Ascending aorta (tissue), 2 donors: ENCODE results near the gene TACC3. TPM values are rescaled to one million over a fixed set of nuclear protein-coding genes. Genes with fewer than 3 reads are reported as not detected.
A peak's percentile ranks its signal among the peaks of the same experiment; 100 is the strongest.

ENCODE experiments used
- DNase-seq, 2 donors: peaks; one replicate each; pipeline ENCODE4 v3.0.0-alpha.2; 2019; ENCODE audit warnings: low spot score in 2 of 2
- H3K27ac ChIP-seq, 2 donors: fragments of 200-600 bp; sonication (generic); one replicate each; pipeline ENCODE4 v1.5.1; 2016 to 2017; ENCODE audit warnings: mild to moderate bottlenecking in 1 of 2
- H3K27me3 ChIP-seq: fragments of 200-600 bp; sonication (generic); one replicate; pipeline ENCODE4 v1.5.1; 2017
- H3K36me3 ChIP-seq, 2 donors: fragments of 200-600 bp; sonication (generic); one replicate each; pipeline ENCODE4 v1.5.1; 2016
- H3K4me1 ChIP-seq, 2 donors: fragments of 200-600 bp; sonication (generic); one replicate each; pipeline ENCODE4 v1.5.1; 2016 to 2017; ENCODE audit warnings: mild to moderate bottlenecking in 1 of 2
- H3K4me3 ChIP-seq, 2 donors: fragments of 200-600 bp; sonication (generic); one replicate each; pipeline ENCODE4 v1.5.1; 2016 to 2017; ENCODE audit warnings: mild to moderate bottlenecking in 1 of 2
- H3K9me3 ChIP-seq, 2 donors: fragments of 200-600 bp; sonication (generic); one replicate each; pipeline ENCODE4 v1.5.1; 2016
- intact Hi-C: fragments of 100-400 bp; cut with DNase I; formaldehyde crosslinking; loops from one replicate; pipeline ENCODE4 v1.15.1; 2023
- total RNA-seq: library from RNA; depleted of rRNA; stranded (reverse); fragments of >200 nt; gene quantifications from one replicate; pipeline ENCODE4 v1.1.0, GENCODE V29; 2016
- TF ChIP-seq, protein P1 (sequence below), 3 experiments: fragments of 200-600 bp in 2 of 3; fragments of 450-650 bp in 1 of 3; sonication (generic) in 2 of 3; IDR thresholded peaks; one replicate each; pipeline ENCODE4 v1.5.1; 2016 to 2019; ENCODE audit warnings: antibody characterized with exemption in 3 of 3, mild to moderate bottlenecking in 1 of 3, moderate library complexity in 1 of 3

TACC3 gene
- total RNA-seq, 1 donor from 2014 or later = 2.7 TPM

DNA sequence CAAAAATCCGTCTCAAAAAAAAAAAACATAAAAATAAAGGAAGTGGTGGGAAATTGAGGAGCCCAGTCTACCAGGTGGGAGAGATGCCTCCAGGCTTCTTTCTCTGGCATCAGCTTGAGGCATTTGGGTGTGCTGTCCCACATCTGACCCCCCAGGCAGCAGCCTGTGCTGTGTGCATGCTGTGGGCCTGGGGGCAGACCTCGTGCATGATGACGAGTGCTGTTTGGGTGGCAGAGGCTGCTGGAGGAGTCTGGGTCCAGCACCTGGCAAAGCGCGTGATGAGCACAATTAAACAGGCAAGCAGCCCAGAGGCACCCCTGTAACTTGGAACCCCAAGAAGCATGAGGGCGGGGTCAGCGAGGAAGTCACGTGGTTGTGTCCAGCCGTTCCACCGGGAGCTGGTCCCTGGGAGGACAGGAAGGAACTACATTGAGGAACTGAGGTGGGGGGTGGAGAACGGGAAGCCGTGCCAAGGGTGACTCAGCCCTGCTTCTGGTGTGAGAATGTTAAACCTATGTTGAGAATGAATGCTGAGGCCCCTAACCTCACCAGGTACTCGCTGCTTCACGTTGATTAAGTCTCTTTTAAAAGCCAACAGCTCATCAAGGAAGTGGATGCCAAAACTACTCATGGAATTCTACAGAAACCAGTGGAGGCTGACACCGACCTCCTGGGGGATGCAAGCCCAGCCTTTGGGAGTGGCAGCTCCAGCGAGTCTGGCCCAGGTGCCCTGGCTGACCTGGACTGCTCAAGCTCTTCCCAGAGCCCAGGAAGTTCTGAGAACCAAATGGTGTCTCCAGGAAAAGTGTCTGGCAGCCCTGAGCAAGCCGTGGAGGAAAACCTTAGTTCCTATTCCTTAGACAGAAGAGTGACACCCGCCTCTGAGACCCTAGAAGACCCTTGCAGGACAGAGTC is 6.1 kb downstream of the TACC3 start:
- Histone ChIP-seq H3K9me3 (no peaks in the 10 kb centered on the region), H3K4me1 (no peaks in the 10 kb centered on the region), H3K27ac (no peak overlapping the region), H3K4me3 (no peak overlapping the region), H3K27me3 (no peaks in the 10 kb centered on the region), H3K36me3 (peaks cover 0 to 8% of the 10 kb centered on the region in 2 donors)
- TF ChIP-seq, protein P1, sequence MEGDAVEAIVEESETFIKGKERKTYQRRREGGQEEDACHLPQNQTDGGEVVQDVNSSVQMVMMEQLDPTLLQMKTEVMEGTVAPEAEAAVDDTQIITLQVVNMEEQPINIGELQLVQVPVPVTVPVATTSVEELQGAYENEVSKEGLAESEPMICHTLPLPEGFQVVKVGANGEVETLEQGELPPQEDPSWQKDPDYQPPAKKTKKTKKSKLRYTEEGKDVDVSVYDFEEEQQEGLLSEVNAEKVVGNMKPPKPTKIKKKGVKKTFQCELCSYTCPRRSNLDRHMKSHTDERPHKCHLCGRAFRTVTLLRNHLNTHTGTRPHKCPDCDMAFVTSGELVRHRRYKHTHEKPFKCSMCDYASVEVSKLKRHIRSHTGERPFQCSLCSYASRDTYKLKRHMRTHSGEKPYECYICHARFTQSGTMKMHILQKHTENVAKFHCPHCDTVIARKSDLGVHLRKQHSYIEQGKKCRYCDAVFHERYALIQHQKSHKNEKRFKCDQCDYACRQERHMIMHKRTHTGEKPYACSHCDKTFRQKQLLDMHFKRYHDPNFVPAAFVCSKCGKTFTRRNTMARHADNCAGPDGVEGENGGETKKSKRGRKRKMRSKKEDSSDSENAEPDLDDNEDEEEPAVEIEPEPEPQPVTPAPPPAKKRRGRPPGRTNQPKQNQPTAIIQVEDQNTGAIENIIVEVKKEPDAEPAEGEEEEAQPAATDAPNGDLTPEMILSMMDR (IDR thresholded peaks at IDR 0.05) = no peak
- intact Hi-C loops = loop anchor here (10.0 kb wide), 1 partner anchor 687 kb away; the partner anchor contains the start of genes CFAP99 and ZFYVE28
- peak; percentile 34 to 78 for DNase-seq

DNA sequence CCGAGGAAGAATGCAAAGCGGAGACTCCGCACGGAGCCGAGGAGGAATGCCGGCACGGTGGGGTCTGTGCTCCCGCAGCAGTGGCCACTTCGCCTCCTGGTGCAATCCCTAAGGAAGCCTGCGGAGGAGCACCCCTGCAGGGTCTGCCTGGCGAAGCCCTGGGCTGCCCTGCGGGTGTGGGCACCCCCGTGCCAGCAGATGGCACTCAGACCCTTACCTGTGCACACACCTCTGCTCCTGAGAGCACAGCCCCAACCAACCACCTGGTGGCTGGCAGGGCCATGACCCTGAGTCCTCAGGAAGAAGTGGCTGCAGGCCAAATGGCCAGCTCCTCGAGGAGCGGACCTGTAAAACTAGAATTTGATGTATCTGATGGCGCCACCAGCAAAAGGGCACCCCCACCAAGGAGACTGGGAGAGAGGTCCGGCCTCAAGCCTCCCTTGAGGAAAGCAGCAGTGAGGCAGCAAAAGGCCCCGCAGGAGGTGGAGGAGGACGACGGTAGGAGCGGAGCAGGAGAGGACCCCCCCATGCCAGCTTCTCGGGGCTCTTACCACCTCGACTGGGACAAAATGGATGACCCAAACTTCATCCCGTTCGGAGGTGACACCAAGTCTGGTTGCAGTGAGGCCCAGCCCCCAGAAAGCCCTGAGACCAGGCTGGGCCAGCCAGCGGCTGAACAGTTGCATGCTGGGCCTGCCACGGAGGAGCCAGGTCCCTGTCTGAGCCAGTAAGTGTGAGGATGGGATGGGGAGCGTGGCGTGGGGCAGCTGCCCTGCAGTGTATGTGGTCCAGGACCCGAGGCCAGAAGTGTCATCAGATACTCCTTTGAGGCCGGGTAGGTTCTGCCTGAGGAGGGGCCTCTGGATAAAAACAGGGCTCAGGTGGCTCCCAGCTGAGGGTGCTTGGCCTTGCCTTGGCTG is 7.0 kb downstream of the TACC3 start:
- H3K9me3 ChIP-seq = no peaks in the 10 kb centered on the region
- no peaks in the 10 kb centered on the region for H3K4me1 ChIP-seq
- H3K27ac ChIP-seq = no peak overlapping the region
- no peak overlapping the region for H3K4me3 ChIP-seq
- TF ChIP-seq, protein P1 (IDR thresholded peaks at IDR 0.05) = no peak
- DNase-seq = no peak
- peaks cover 0 to 8% of the 10 kb centered on the region in 2 donors for H3K36me3 ChIP-seq
- intact Hi-C loops = loop anchor here (10.0 kb wide), 1 partner anchor 686 kb away; the partner anchor contains the start of genes CFAP99 and ZFYVE28
- no peaks in the 10 kb centered on the region for H3K27me3 ChIP-seq

DNA sequence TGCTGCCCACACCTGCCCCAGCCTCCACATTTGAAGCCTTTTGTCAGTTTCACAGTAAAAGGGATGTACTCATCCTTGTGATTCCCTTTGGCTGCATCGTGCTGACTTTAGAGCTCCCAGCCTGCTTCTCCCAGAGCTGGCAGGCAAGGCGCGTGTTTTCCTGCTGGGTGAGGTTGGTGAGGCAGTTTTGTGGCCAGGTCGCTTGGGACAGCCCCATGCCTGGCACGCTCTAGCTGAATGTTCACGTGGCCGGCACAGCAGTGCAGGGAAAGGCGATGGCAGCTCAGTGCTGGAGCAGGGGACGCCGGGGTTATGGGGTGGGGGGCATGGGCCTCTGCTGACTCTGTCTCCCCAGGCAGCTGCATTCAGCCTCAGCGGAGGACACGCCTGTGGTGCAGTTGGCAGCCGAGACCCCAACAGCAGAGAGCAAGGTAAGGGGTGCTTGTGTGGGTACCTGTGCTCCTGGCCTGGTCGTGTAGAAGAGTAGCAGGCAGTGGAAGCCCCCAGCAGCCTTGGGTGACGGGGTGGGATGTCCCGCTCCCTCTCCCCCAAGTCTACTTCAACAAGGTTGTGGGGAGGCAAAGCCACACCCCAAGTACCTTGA is 9.3 kb downstream of the TACC3 start:
- intact Hi-C loops = no loop called here
- no peaks in the 10 kb centered on the region for H3K4me1 ChIP-seq
- no peaks in the 10 kb centered on the region for H3K27me3 ChIP-seq
- no peak overlapping the region for H3K27ac ChIP-seq
- TF ChIP-seq, protein P1 (IDR thresholded peaks at IDR 0.05) = no peak
- no peak overlapping the region for H3K4me3 ChIP-seq
- H3K36me3 ChIP-seq = peaks cover 0 to 8% of the 10 kb centered on the region in 2 donors
- H3K9me3 ChIP-seq = no peaks in the 10 kb centered on the region
- no peak for DNase-seq

DNA sequence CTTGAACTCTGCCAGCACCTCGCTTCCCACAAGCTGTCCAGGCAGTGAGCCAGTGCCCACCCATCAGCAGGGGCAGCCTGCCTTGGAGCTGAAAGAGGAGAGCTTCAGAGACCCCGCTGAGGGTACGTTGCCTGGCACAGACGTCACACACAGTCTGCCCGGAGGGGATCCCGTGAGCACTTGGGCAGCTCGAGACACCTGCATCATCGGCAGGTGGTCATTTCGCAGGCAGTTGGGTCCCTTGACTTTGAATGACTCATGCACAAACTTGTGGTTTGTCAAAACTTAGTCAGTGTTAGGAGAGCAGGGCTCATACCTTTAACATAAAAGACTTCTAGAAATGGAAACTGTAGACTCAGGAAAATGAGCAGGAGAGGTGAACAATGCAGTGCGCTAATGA is 9.9 kb downstream of the TACC3 start:
- no peak for DNase-seq
- no peaks in the 10 kb centered on the region for H3K9me3 ChIP-seq
- H3K27ac ChIP-seq = no peak overlapping the region
- intact Hi-C loops = no loop called here
- H3K4me3 ChIP-seq = no peak overlapping the region
- H3K36me3 ChIP-seq = peaks cover 0 to 8% of the 10 kb centered on the region in 2 donors
- H3K27me3 ChIP-seq = no peaks in the 10 kb centered on the region
- TF ChIP-seq, protein P1 (IDR thresholded peaks at IDR 0.05) = no peak
- no peaks in the 10 kb centered on the region for H3K4me1 ChIP-seq

DNA sequence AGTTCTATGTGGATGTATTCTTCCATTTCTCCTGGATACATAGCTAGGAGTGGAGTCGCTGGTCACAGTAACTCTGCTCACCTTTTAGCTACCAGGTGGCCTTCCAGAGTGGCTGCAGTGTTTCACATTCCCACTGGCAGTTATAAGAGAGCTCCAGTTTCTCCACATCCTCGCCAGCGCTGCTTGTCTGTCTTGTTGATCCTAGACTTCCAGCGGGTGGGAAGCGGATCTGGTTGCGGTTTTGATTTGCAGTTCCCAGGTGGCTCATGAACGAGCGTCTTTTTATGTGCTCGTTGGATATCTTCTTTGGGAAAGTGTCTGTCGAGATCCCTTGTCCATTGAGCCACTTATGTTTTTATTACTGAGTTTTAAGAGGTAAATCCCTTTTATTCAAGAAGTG is 11.6 kb downstream of the TACC3 start:
- peaks cover 0 to 4% of the 10 kb centered on the region in 2 donors for H3K9me3 ChIP-seq
- H3K27ac ChIP-seq = no peak overlapping the region
- H3K27me3 ChIP-seq = no peaks in the 10 kb centered on the region
- TF ChIP-seq, protein P1 (IDR thresholded peaks at IDR 0.05) = no peak
- no peak for DNase-seq
- intact Hi-C loops = no loop called here
- H3K4me3 ChIP-seq = no peak overlapping the region
- H3K4me1 ChIP-seq = no peaks in the 10 kb centered on the region
- H3K36me3 ChIP-seq = peaks cover 8 to 19% of the 10 kb centered on the region in 2 donors
